Stomach (tissue), 4 donors: ENCODE results near the gene GAS2.

Experiments
- POLR2A ChIP-seq, 4 donors: fragments of 450-650 bp; IDR thresholded peaks; one replicate each; pipeline ENCODE4 v1.6.1; 2016; ENCODE audit warnings: antibody characterized with exemption in 4 of 4, control low read depth in 2 of 4, mild to moderate bottlenecking in 1 of 4, moderate library complexity in 1 of 4
- TF ChIP-seq, protein P1 (sequence below), 7 experiments: fragments of 450-650 bp in 4 of 7; fragments of 200-600 bp in 3 of 7; sonication (generic) in 3 of 7; IDR thresholded peaks; one replicate each; pipeline ENCODE4 v1.5.1; 2016 to 2019; ENCODE audit warnings: antibody characterized with exemption in 7 of 7, control low read depth in 2 of 7, mild to moderate bottlenecking in 1 of 7

DNA sequence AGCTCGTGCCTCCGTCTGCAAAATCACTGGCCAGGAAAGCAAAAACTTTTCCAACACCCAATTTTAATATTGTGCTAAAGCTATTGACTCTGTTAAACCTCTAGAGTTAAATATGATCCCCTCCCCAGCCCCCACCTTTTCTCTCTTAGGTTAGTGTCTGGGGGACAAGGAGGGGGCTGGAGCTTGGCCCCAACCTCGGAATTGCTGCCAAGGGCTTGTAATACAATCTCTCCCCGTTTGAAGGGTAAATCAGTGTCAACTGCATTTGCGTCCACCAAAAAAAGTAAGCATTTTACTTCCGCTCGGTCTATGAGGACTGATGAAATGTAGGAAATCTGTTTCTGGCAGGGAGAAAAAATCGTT lies at the start of gene GAS2:
- TF ChIP-seq, protein P1, sequence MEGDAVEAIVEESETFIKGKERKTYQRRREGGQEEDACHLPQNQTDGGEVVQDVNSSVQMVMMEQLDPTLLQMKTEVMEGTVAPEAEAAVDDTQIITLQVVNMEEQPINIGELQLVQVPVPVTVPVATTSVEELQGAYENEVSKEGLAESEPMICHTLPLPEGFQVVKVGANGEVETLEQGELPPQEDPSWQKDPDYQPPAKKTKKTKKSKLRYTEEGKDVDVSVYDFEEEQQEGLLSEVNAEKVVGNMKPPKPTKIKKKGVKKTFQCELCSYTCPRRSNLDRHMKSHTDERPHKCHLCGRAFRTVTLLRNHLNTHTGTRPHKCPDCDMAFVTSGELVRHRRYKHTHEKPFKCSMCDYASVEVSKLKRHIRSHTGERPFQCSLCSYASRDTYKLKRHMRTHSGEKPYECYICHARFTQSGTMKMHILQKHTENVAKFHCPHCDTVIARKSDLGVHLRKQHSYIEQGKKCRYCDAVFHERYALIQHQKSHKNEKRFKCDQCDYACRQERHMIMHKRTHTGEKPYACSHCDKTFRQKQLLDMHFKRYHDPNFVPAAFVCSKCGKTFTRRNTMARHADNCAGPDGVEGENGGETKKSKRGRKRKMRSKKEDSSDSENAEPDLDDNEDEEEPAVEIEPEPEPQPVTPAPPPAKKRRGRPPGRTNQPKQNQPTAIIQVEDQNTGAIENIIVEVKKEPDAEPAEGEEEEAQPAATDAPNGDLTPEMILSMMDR (IDR thresholded peaks at IDR 0.05), result no peak
- TF ChIP-seq POLR2A (IDR thresholded peaks at IDR 0.05), result no peak
